Measurements from ENCODE around the gene SESN1.
A peak's percentile ranks its signal among the peaks of the same experiment; 100 is the strongest.

The SESN1 gene

GRCh38 chr6:109009962-109010704, 84.5 kb downstream of the SESN1 start:
- H3K4me3 ChIP-seq (replicated peaks; ENCODE audit: low read depth, low read length), result peak overlapping the region; percentile 75
- no peak for TF ChIP-seq CTCF (IDR thresholded peaks at IDR 0.05; ENCODE audit: low read length, missing control alignments)
- no peak for DNase-seq (ENCODE audit: low read depth)

- peak overlapping the region; percentile 75 for H3K4me3 ChIP-seq (replicated peaks; ENCODE audit: low read depth, low read length)
- DNase-seq (ENCODE audit: low read depth), result peak; percentile 86
- no peak for TF ChIP-seq CTCF (IDR thresholded peaks at IDR 0.05; ENCODE audit: low read length, missing control alignments)
Observed at GRCh38 chr6:109009236-109009961, 85.2 kb downstream of the SESN1 start.

GRCh38 chr6:109008537-109009235, 86.0 kb downstream of the SESN1 start:
- no peak for TF ChIP-seq CTCF (IDR thresholded peaks at IDR 0.05; ENCODE audit: low read length, missing control alignments)
- peak; percentile 63 for DNase-seq (ENCODE audit: low read depth)
- peak overlapping the region; percentile 75 for H3K4me3 ChIP-seq (replicated peaks; ENCODE audit: low read depth, low read length)

DNA sequence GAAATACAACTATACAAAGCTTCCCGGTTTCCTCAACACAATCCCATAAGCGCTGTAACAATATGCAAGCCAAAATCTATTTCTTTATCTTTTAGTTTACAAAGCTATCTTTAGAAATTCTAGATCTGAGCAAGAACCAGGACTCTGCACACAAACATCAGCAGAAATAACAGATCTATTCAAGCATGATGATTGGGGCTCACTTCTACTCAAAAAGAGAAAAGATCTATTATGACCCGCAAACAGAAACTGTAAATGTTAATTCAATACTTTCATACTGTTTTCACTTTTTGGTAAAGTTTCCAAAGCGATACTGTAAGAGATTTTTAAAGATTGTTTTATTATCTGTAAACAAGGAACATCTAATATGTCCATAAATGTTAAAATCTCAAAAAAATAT, 86.6 kb downstream of the SESN1 start:
- no peak for DNase-seq (ENCODE audit: low read depth)
- TF ChIP-seq CTCF (IDR thresholded peaks at IDR 0.05; ENCODE audit: low read length, missing control alignments), result no peak
- H3K4me3 ChIP-seq (replicated peaks; ENCODE audit: low read depth, low read length), result peak overlapping the region; percentile 75

DNA sequence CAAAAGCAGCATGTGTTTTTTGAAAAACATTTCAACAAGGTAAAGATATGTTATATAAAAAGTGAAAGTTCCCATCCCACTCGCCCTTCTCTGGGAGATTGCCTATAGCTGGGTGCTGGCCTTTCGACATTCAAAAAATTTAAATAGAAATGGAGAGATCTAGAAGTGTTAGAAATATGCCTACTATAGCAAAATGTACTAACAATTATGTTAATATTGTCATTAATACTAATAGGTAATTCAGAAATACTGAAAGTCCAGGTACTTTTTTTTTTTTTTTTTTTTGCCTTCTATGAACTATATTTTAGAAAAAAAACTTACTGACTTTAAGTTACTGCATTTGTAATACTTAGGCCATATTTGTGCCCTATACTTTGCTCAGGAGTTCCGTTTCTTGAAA, 87.1 kb downstream of the SESN1 start:
- TF ChIP-seq CTCF (IDR thresholded peaks at IDR 0.05; ENCODE audit: low read length, missing control alignments), result no peak
- no peak for DNase-seq (ENCODE audit: low read depth)
- peak overlapping the region; percentile 75 for H3K4me3 ChIP-seq (replicated peaks; ENCODE audit: low read depth, low read length)

GRCh38 chr6:109006818-109007217, 87.8 kb downstream of the SESN1 start:
- DNase-seq (ENCODE audit: low read depth), result no peak
- no peak for TF ChIP-seq CTCF (IDR thresholded peaks at IDR 0.05; ENCODE audit: low read length, missing control alignments)
- H3K4me3 ChIP-seq (replicated peaks; ENCODE audit: low read depth, low read length), result peak overlapping the region; percentile 17
